ENCODE results near the gene AP1G2. TPM values are rescaled to one million over a fixed set of nuclear protein-coding genes. Genes with fewer than 3 reads are reported as not detected.

Gene AP1G2
- total and polyA plus RNA-seq, 3 donors from 2014 or later = 33.6 to 83.4 (median 76.9) TPM

DNA sequence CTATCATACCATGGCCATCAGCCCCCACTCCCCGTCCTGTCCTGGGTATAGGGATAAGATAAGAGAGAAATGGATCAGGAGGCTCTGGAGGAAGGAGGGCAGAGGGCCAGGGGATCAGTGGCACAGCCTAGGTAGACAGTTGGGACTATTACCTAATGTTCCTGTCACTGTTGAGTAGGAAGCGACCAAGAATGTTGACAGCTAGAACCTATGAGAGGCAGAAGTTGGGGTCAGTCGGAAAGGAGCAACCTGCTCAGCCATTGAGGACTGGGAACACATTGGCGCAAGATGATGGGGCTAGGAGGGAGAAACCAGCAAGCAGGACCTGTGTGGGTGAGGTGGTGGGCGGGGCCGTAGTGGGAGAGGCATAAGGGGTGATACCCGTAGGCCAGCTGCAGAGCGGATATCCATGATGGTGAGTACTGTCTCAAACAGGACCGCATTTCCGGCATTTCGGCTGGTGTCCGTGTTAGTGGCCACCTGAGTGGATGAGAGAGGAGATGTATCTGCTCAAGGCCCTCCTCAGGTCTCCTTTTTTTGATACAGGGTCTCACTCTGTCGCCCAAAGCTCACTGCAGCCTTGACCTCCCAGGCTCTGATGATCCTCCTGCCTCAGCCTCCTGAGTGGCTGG lies 3.3 kb downstream of the AP1G2 start:
- H3K36me3 ChIP-seq (ENCODE audit: low read depth, missing control alignments) = no peaks in the 10 kb centered on the region
- 85% methylated on average over 12 to 13 of the region's 13 CpGs for WGBS, 2 donors
- H3K27ac ChIP-seq = no peak overlapping the region
- H3K4me1 ChIP-seq = peaks cover 4% of the 10 kb centered on the region
- intact Hi-C loops (cut with DNase I; ENCODE audit: low total_unique reads) = loop anchor here (5.0 kb wide), 1 partner anchor 87 kb away; no protein-coding TSS in a partner anchor
- H3K9me3 ChIP-seq = no peaks in the 10 kb centered on the region
- no peaks in the 10 kb centered on the region for H3K27me3 ChIP-seq
- H3K4me3 ChIP-seq = no peak overlapping the region
- no peak for DNase-seq
- TF ChIP-seq POLR2A (IDR thresholded peaks at IDR 0.05) = no peak
- no peak for TF ChIP-seq CTCF (IDR thresholded peaks at IDR 0.05)

DNA sequence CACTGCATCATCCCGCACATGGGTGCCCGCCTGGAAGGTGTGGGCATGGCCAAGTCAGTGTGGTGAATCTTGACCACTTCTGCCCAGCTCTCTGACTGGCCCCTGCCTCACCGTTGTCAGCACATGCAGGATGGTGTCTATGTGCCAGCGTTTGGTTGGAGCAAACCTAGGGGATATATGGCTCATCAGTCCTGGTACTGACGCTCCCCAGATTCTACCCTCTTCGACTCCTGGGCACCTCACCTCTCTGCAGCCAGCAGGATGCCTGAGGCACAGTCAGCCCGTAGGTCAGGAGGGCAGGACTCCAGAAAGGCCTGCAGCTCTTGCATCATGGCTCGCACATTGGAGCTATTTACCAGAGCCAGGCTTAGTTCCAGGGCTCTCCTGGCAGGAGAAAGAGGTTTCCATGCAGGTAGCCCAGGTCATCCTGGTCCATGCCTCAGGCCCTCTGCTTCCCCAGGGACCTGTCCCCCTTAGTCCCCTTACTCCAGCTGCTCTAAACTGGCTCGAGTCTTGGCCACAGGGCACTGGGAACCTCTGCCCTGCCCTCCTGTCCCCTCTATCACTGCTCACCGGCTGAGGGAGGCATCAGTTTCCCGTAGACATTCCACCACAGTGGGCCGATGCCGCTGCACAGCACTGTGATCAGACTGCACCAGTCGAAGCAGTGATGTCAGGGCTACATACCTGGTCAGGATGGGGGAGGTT lies 4.0 kb downstream of the AP1G2 start:
- Histone ChIP-seq H3K4me3 (no peak overlapping the region), H3K9me3 (no peaks in the 10 kb centered on the region), H3K4me1 (peaks cover 4% of the 10 kb centered on the region), H3K27ac (no peak overlapping the region), H3K27me3 (no peaks in the 10 kb centered on the region), H3K36me3 (ENCODE audit: low read depth, missing control alignments) (no peaks in the 10 kb centered on the region)
- 74 to 79% methylated on average over 10 to 14 of the region's 14 CpGs for WGBS, 2 donors
- TF ChIP-seq CTCF (IDR thresholded peaks at IDR 0.05) = no peak
- no peak for TF ChIP-seq POLR2A (IDR thresholded peaks at IDR 0.05)
- intact Hi-C loops (cut with DNase I; ENCODE audit: low total_unique reads) = loop anchor here (5.0 kb wide), 1 partner anchor 86 kb away; no protein-coding TSS in a partner anchor
- DNase-seq = no peak

DNA sequence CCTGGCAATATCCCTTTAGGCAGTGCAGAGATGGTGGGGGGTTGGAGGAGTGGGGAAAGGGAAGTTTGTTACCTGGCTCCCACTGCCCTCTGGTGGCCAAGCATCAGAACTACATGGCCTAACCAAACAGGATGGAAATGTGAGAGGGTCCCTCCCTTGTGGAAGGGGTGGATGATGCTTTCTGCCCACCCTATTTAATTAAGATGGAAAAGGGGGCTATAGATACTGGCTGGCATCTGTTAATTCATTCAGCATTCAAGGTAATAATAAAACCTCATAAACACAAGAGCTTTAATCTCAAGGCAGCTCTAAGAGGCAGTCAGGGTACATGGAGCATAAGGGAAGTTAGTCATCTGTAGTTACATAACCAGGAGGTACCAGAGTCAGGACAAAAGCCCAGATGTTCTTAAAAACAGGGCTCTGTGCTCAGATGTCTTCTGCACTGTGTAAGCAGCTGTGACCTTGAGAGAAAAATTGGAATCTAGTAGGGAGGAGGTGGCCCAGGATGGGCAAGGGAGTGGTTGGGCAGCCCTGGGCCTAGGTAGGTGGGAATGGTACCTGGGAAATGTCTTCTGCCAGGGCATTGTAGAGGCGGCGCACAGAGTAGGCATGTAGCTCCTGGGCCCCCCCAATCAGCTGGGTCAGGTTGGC lies 4.6 kb downstream of the AP1G2 start:
- intact Hi-C loops (cut with DNase I; ENCODE audit: low total_unique reads) = loop anchor here (5.0 kb wide), 1 partner anchor 86 kb away; no protein-coding TSS in a partner anchor
- no peaks in the 10 kb centered on the region for H3K27me3 ChIP-seq
- TF ChIP-seq CTCF (IDR thresholded peaks at IDR 0.05) = peak; percentile 77 to 94 (median 83)
- no peak for TF ChIP-seq POLR2A (IDR thresholded peaks at IDR 0.05)
- H3K9me3 ChIP-seq = no peaks in the 10 kb centered on the region
- no peak overlapping the region for H3K27ac ChIP-seq
- H3K4me3 ChIP-seq = no peak overlapping the region
- peak; percentile 58 for DNase-seq
- 80% methylated on average over 2 of the region's 2 CpGs for WGBS, 2 donors
- no peaks in the 10 kb centered on the region for H3K36me3 ChIP-seq (ENCODE audit: low read depth, missing control alignments)
- peaks cover 4% of the 10 kb centered on the region for H3K4me1 ChIP-seq

DNA sequence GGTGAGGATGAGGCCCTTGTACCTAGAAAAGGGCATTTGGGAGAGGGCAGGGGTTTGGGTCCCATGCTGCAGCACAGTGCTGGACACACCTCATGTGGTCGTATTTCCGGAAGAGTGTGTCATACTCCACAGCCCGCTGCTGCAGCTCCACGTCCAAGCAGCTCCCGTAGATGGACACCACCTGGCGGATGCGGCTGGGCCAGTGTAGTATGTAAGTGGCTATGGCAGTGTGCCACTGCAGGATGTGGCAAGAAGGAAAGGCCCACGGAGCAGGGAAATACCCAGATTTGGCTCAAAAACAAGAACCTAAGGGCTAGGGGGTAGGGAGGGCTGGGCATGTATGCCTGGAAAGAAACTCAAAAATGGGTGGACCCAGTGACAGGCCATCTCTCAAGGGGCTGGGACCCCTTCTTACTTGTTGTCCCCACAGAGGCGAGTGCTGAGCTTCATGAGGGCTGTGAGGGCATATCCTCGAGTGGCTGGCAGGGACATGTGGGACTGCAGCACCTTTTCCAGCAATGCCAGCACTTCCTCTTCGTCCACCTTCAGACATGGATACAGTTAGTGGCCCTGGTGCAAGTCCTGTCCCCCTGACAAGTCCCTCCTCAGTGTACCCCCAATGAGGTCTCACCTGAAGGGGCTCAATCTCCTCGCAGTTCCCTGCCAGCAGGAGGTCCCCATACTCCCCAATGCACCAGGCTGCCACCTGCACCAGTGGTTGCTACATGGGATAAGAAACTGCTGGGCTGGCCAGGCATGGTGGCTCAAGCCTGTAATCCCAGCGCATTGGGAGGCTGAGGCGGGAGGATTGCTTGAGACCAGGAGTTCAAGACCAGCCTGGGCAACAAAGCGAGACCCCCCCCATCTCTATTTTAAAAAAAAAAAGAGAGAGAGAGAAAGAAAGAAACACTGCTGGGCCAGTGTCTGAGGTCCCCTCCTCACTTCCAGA lies 5.4 kb downstream of the AP1G2 start:
- Histone ChIP-seq H3K36me3 (ENCODE audit: low read depth, missing control alignments) (no peaks in the 10 kb centered on the region), H3K4me1 (peaks cover 5% of the 10 kb centered on the region), H3K4me3 (no peak overlapping the region), H3K9me3 (no peaks in the 10 kb centered on the region), H3K27ac (no peak overlapping the region), H3K27me3 (no peaks in the 10 kb centered on the region)
- intact Hi-C loops (cut with DNase I; ENCODE audit: low total_unique reads) = loop anchor here (5.0 kb wide), 1 partner anchor 85 kb away; no protein-coding TSS in a partner anchor
- TF ChIP-seq POLR2A (IDR thresholded peaks at IDR 0.05) (no peak), CTCF (IDR thresholded peaks at IDR 0.05) (no peak)
- WGBS, 2 donors = 83 to 86% methylated on average over 13 to 15 of the region's 15 CpGs
- no peak for DNase-seq
